Measurements from ENCODE around the gene PEF1.

Gene PEF1

DNA sequence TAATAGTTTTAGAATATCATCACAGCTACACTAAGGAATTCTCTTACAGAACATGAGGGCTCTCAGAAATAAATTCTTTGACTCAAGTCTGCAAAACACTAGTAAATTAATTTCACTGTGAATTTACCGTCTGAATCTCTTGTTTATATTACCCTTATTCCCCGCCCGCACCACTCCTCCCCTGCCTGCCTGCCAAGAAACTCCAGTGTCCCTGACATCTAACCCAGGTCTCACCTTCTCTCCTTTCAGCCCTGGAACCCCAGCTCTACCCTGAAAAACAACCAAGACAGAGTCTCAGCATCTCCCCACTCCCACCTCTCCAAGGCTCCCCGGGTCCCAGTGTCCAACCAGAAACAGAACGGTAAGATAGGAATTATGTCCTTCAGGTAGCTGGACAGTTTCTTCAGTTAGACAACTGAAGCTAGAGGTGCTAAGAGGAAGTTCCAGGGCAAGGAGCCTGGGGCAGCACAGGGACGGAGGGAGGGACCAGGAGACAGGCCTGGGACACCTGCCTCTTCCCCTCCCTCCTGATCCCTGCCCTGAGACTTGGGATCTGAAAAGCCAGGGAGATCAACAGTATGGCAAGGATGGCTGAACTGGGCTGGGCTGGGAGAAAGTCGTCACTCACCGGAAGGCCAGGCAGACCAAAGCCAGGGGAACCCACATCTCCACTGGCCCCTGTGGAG is 43.7 kb upstream of the PEF1 start:
- TF ChIP-seq, protein P1, sequence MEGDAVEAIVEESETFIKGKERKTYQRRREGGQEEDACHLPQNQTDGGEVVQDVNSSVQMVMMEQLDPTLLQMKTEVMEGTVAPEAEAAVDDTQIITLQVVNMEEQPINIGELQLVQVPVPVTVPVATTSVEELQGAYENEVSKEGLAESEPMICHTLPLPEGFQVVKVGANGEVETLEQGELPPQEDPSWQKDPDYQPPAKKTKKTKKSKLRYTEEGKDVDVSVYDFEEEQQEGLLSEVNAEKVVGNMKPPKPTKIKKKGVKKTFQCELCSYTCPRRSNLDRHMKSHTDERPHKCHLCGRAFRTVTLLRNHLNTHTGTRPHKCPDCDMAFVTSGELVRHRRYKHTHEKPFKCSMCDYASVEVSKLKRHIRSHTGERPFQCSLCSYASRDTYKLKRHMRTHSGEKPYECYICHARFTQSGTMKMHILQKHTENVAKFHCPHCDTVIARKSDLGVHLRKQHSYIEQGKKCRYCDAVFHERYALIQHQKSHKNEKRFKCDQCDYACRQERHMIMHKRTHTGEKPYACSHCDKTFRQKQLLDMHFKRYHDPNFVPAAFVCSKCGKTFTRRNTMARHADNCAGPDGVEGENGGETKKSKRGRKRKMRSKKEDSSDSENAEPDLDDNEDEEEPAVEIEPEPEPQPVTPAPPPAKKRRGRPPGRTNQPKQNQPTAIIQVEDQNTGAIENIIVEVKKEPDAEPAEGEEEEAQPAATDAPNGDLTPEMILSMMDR (IDR thresholded peaks at IDR 0.05; ENCODE audit: control insufficient read depth, extremely low read depth, insufficient read depth) = no peak
- no peak overlapping the region for H3K4me3 ChIP-seq (ENCODE audit: low read depth, low read length)
- no peak for DNase-seq (ENCODE audit: low read depth)

DNA sequence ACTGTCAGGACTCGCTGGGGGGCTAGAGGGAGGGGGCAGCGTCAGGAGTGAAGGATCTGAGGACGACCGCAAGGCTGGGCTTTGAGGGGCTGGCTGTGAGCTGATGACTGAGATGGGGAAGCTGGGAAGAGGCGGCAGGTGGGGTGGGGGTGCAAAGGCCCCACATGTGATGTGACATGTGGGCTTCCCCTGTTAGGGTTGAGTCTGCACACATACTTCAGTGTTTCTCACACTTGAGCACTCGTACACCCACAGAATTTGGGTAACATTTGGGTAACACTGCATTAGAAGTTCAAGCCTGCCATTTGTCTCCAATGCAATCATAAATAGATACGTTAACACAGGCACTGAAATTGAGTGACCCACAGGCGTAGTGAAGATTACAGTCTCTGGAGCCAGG is 42.9 kb upstream of the PEF1 start:
- TF ChIP-seq, protein P1 (IDR thresholded peaks at IDR 0.05; ENCODE audit: control insufficient read depth, extremely low read depth, insufficient read depth) = no peak
- H3K4me3 ChIP-seq (ENCODE audit: low read depth, low read length) = no peak overlapping the region
- DNase-seq (ENCODE audit: low read depth) = no peak

DNA sequence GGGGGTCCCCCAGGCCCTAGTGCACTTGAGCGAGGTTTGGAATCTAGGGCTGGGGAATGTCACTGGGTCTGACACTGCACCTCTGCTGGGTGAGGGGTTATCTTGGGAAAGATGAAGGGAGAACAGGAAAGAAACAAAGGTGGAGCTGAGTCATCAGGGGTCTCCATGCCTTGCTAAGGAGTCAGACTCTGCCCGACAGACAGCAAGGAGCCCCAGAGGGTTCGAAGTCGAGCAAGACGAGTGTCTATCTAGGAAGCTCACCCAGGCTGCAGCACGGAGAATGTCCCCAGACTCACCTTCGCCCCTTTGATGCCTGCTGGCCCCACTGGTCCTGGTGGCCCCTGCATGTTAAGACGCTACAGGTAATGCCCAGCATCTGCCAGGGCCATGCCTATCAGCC is 41.1 kb upstream of the PEF1 start:
- no peak for DNase-seq (ENCODE audit: low read depth)
- H3K4me3 ChIP-seq (ENCODE audit: low read depth, low read length) = no peak overlapping the region
- TF ChIP-seq, protein P1 (IDR thresholded peaks at IDR 0.05; ENCODE audit: control insufficient read depth, extremely low read depth, insufficient read depth) = no peak

DNA sequence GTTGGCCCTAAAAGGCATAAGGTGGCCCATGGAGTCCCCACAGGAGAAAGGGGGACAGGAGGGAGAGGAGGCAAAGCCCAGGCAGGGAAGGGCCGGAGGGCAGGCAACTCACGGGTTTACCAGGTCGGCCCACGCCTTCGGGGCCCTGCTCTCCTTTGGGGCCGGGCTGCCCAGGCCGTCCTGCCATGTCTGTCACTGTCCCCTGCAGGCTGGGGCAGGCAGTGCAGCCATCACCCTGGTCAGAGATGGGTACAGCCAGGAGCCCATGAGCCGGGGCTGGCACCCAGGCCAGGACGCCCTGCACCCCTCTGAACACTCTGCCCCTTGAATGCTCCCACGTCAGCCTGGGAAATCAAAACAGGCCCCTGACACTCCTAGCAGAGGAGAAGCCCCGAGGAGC is 39.3 kb upstream of the PEF1 start:
- TF ChIP-seq, protein P1 (IDR thresholded peaks at IDR 0.05; ENCODE audit: control insufficient read depth, extremely low read depth, insufficient read depth) = peak; percentile 32
- DNase-seq (ENCODE audit: low read depth) = no peak
- H3K4me3 ChIP-seq (ENCODE audit: low read depth, low read length) = no peak overlapping the region

DNA sequence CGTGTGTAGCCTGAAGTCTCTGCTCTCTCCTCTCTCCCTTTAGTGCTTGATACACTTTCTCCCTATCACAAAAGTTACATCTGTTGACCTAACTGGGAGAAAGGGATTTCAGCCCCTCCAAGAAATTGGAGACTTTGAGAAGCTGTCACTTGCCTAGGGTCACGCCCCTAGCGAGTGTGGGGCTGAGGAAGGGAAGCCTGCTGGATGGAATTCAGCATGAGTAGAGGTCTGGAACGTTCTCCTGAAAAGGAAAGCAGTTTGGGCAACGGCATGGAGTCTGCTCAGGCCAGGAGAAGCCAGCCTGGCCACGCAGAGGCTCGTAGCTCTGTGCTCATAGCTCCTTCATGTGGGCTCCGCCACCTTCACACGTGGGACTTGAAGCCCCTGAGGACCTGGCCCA is 36.7 kb upstream of the PEF1 start:
- TF ChIP-seq, protein P1 (IDR thresholded peaks at IDR 0.05; ENCODE audit: control insufficient read depth, extremely low read depth, insufficient read depth) = no peak
- H3K4me3 ChIP-seq (ENCODE audit: low read depth, low read length) = no peak overlapping the region
- DNase-seq (ENCODE audit: low read depth) = no peak

DNA sequence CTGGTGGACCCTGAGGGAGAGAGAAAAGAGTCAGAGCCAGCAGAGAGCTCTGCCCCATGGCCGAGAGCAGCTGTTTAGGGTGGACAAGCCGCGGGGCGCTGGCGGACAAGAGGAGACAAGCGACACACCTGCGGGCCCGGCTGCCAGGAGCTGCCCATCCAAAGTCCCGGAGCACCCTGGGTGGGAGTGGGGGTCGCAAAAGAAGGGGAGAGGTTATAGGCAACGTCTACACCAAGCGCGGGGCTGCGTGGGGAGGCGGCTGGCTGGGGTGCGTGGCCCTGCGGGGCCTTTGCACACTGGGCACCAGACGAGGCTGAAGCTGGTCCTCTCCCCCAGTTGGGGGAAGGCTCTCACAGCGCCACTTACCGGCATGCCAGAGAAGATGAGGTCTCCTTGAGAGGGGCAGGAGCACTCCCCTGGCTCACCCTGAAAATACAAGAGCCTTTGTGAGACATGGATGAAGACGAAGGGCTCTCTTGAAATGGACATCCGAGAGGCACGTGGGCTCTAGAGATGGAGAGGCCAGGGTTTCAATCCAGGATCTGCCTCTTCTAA is 35.1 kb upstream of the PEF1 start:
- TF ChIP-seq, protein P1 (IDR thresholded peaks at IDR 0.05; ENCODE audit: control insufficient read depth, extremely low read depth, insufficient read depth) = no peak
- DNase-seq (ENCODE audit: low read depth) = no peak
- H3K4me3 ChIP-seq (ENCODE audit: low read depth, low read length) = no peak overlapping the region

DNA sequence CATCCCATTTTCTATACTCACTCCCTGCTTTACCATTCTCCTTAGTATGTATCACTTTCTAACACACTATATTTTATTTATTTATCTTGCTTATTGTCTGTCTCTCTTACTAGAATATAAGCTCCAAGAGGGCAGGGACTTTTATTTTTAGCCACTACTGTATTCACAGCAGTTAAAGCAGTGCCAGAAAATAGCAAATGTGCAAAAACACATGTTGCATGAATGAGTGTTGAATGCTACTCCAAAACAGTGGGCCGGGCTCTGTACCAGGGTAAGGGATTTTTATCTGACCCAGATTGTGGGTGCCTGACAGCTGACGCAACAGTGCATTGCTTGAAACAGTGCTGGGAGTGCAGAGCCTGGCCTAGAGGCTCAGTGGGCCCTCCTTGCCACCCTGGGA is 34.4 kb upstream of the PEF1 start:
- TF ChIP-seq, protein P1 (IDR thresholded peaks at IDR 0.05; ENCODE audit: control insufficient read depth, extremely low read depth, insufficient read depth) = no peak
- no peak overlapping the region for H3K4me3 ChIP-seq (ENCODE audit: low read depth, low read length)
- DNase-seq (ENCODE audit: low read depth) = no peak

Data from LNCaP clone FGC (cell line).